IPS DF 19.7 (cell line): ENCODE results near the gene ZNF496.
"Not testable (repeated sequence)": the region's sequence is repeated elsewhere in the genome, so short reads cannot be mapped to it uniquely, and the experiment has no call there.

ENCODE experiments used
- DNase-seq: peaks from one replicate; pipeline ENCODE4 v3.0.0-alpha.2; 2013; ENCODE audit warnings: low read depth, low spot score

Gene ZNF496

DNA sequence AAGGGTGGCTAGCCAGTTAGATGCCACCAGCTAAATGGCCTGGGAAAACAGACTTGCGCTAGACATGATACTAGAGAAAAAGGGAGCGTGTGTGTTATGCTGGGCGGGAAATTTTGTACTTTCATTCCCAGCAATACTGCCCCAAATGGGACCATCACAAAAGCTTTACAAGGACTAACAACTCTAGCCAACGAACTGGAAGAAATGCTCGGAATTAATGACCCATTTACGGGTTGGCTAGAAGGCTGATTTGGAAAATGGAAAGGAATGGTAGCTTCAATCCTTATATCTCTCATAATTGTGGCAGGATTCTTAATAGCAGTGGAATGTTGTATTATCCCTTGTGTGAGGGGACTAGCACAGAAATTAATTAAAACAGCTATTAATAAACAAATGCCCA, 27.9 kb upstream of the ZNF496 start:
- DNase-seq: no peak

DNA sequence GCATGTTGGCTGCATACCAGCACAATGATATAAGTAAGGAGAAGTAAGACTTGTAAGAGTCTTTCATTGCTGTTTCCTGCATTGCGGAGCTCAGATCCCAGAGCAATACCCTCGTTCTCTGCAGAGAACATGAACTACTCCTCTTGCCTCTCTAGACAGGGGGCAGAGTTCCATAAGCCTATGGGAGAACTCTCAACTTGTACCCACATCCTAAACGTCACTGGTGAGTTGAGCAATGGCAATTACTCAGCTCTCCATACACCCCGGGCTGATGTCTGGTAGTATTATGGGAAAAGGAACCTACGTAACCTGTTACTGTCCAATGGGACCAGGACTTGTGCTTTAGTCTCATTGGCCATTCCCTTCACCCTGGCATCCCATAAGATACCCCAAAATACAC, 27.3 kb upstream of the ZNF496 start:
- no peak for DNase-seq

DNA sequence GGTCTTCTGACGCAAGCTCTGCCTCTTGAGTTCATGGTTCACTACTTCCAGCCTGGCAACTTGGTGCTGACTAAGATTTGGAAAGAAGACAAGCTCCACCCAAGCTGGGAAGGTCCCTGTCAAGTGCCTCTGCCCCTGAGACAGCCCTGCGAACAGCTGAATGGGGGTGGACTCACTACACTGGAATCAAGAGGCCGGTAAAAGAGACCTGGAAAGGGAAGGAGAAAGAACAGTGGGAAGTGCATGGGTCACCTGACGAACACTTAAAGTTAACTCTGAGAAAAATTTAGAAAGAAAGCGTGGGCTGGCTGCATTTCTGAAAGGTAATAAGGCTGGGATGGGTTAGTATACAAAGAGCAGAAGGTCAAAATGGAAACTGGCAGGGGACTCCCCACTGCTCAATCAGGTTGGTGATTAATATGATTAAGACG, 26.1 kb upstream of the ZNF496 start:
- DNase-seq: no peak

DNA sequence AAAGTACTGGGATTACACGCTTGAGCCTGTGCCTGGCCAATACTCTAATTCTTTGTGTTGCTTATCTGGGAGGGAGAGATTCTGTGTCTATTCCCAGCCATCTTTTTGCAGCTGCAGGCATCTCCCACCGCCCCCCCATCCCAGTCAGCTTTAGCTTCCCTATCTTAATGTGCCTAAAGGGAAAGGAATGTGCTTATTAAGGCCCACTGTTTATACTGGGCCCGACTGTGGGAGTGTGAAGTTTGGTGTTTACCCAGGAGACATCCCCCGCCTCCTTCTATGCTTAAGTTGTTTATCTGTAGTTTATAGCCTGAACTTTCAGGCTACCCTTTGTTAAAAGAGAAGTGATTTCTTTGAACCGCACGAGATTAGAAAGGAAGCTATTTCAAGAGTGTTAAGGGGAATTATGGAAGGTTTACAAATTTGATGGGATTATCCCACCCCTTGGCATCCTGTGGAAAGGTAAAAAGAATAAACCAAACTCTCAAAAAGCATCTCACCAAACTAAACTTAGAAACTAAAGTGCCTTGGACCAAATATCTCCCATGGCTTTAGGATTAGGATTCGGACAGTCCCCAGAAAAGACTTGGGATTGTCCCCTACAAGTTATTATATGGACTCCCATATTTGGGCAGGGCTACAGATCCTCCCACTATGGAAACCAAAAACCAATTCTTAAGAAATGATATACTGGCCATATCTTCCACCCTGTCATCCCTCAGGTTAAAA, 25.5 kb upstream of the ZNF496 start:
- DNase-seq: no peak

DNA sequence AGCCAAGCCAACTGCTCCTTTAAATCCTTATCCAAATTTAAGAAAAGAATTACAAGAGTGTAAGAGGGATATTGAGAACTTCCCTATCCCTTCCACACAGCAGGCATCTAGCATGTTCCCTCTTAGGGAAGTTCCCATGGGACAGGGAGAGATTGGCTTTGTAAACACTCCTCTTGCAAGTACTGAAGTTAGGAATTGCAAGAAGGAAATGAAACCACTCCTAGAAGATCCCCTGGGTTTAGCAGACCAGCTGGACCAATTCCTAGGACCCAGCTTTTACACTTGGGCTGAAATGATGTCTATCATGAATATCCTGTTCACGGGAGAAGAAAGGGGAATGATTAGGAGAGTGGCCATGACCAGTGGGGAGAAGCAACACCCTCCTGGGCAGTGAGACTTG, 23.5 kb upstream of the ZNF496 start:
- not testable (repeated sequence) for DNase-seq

DNA sequence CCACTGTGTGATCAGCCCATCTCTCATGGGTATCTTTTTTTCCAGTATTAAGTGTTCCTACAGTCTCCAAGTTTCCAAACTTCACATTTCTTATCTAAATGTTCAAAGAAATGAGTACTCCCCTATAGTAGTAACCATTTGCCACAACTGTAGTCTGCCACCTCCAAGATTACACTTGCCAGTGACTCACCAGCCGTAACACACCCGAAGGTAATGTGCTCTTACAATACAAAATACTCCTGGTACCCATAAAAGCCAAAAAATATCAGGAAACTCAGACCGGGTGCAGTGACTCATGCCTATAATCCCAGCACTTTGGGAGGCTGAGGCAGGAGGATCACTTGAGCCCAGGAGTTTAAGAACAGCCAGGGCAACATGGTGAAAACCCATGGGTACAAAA, 20.5 kb upstream of the ZNF496 start:
- no peak for DNase-seq

GRCh38 chr1:247350587-247350986, 18.9 kb upstream of the ZNF496 start:
- no peak for DNase-seq

- no peak for DNase-seq
These were observed 16.0 kb upstream of the ZNF496 start for GRCh38 chr1:247347477-247348222.

DNA sequence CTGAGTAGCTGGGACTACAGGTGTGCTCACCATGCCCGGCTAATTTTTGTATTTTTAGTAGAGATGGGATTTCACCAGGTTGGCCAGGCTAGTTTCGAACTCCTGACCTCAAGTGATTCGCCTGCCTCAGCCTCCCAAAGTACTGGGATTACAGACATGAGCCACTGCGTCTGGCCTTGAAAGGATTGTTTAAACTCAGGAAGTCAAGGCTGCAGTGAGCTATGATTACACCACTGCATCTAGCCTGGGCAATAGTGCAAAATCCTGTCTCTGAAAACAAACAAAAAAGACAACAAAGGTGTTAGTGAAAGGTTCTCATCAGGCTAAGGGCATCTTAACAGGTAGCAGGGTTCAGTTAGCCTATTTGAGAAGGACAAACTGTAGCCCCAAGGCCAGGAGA, 14.2 kb upstream of the ZNF496 start:
- DNase-seq: no peak

DNA sequence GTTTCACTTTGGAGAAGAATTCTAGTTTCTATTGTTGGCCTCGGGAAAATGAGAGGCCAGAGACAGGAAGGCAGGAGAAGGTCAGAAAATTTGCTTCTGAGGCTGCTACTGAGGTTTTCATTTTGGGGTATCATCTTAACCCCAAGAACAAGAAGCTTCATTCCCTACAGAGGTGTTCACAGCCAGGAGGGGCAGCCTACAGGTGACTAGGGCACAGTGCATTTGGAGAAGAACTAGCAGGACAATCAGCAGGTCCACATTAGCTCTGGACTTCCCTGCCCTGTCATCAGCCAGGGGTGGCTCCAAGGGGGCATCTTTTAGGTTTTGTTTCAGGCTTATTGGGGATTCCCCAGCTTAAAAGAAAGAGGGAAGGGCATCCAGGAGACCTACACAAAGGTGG, 12.1 kb upstream of the ZNF496 start:
- DNase-seq: no peak

- no peak for DNase-seq
These were observed 7.1 kb upstream of the ZNF496 start for GRCh38 chr1:247338723-247339275.

DNA sequence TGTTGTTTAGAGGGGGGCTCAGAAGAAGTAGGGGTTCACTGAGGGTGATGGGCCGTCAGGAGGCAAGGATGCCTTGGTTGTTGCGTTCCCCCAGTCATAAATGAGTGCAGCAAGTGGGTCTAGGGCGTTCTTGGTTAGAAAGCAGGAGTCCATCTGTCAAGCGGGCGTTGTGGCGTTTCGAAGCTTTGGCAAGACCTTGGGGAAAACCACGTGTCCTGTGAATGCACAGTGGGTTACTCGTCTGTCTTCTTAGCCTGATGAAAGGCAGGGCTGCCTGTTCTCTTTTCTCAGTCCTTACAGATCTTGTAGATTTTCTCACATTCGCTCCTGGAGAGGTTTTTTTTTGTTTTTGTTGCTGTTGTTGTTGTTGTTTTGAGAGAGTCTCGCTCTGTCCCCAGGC, 6.3 kb upstream of the ZNF496 start:
- DNase-seq: no peak

- DNase-seq: no peak
These were observed 5.6 kb upstream of the ZNF496 start for GRCh38 chr1:247337250-247337746.

GRCh38 chr1:247336390-247336789, 4.7 kb upstream of the ZNF496 start:
- DNase-seq: no peak

DNA sequence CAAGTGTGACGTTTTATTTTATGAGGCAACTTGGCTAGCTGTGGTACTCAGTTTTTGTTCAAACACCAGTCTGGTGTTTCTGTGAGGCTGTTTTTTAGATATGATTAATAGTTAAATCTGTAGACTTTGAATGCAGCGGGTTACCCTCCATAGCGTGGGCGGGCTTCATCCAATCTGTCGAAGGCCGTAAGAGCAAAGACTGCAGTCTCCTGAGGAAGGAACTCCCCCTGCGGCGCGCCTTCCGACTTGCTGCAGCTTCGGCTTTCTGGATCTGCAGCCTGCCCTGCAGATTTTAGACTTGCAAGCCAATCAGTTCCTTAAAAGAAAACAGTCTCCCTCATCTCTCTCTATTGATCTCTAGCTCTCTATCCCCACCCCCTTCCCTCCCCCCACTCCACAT, 4.2 kb upstream of the ZNF496 start:
- DNase-seq: no peak

DNA sequence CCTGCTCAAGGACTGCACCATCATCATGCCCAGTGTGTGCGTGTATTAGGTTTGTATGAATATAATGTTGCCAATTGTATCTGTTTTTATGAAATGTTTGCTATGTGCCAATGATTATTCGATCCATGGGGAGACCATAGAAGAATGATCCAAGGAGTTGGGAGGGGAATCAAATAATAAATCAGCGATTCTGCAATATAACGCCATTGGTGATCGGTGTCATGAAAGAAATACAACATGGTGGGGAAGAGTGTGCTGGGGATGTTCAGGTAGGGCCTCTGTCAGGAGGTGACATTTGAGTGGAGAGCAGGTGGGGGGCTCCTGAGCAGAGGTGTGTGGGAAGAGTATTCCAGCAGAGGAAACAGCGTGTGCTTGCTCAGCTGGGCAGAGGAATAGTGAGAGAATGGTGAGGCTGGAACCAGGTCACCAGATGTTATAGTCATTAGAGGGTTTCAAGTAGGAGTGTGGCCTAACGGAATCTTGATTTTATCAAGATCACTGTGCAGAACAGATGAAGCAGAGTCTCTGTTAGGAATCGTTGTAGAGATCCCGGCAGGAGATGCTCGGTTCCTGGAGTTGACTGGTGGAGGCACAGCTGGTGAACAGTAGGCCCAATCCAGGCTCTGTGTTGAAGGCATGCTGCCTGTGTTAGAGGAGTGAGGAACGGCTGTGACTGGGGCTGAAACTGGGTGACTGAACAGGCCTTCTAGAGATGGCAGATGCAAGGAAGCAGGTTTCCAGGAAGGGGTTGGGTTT, 2.9 kb upstream of the ZNF496 start:
- DNase-seq: no peak

GRCh38 chr1:247332623-247333361, 1.1 kb upstream of the ZNF496 start:
- DNase-seq: no peak

GRCh38 chr1:247332215-247332622, 552 bp upstream of the ZNF496 start:
- DNase-seq: no peak

GRCh38 chr1:247331172-247331524, 519 bp downstream of the ZNF496 start:
- no peak for DNase-seq

DNA sequence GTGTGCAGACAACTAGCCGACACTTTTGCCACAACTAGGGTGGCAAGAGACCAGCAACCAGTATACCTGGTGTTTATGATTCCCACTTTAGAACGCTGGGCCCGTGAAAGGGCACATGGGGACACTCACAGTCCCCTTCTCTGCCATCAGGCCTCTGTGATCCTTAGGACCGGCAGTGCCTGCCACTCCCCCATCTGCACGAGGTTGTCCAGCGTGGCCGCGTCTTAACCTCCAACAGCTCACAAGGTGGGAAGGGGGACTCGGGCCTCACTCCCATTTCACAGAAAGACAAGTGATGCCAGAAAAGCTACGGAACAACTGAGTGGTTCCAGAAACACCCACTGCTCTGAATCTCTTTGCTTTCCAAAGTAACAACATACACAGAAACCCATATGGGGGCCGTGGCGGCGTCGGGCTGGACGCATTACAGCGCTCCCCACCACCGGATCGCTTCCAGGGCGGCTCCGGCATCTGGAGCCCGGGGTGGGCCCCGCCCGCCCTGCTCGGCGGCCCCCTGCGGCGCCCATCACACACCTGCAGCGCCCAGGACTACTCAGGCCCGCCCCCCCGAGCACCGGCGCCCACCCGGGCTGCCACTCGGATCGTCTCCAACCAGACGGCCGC, 1.0 kb downstream of the ZNF496 start:
- no peak for DNase-seq

DNA sequence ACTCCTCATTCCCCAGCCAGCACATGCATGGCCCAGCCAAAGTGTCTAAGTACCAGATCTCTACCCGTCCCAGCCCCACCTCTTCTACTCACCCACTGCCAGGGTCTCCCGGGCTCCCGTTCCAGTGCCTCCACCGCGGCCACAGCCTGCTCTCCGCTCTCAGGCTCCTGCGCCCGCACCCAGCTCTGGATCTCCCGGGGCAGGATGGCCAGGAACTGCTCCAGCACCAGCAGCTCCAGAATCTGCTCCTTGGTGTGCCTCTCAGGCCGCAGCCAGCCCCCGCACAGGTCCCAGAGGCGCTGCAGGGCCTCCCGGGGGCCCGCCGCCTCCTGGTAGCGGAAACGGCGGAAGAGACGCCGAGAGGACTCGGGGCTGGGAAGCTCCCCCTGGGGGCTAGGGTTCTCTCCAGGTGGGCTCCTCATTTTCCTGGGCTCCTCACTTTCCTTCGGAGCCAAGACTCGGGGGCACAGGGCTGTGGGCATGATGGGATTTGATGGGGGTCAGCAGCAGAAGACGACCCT, 2.5 kb downstream of the ZNF496 start:
- no peak for DNase-seq
